Activated CD8-positive, alpha-beta memory T cell treated with anti-CD3 and anti-CD28 coated beads, Interleukin-2, amount 10 ng/mL, durations not matched to agents 7 days and 5 days (primary cell): ENCODE measurements around the gene MNT. TPM values are rescaled to one million over a fixed set of nuclear protein-coding genes. Genes with fewer than 3 reads are reported as not detected.

Experiments used
- ATAC-seq: fragments of 150-1000 bp; cut with Tn5 transposase; one replicate; pipeline ENCODE4 v1.10.0; 2021; ENCODE audit warnings: moderate library complexity
- CTCF ChIA-PET: fragments of 350-600 bp; sonication (Branson Sonifier 250); formaldehyde crosslinking; loops from one replicate; lab custom pipeline; 2021; ENCODE audit warnings: antibody characterized with exemption; lab: Charles Lee
- DNase-seq: peaks from one replicate; pipeline ENCODE4 v3.0.0-alpha.2; 2020
- H3K27ac Mint-ChIP-seq: one replicate; pipeline ENCODE4 v1.8.0; 2021; ENCODE audit warnings: mild to moderate bottlenecking, mixed read lengths
- H3K27me3 Mint-ChIP-seq: one replicate; pipeline ENCODE4 v1.8.0; 2021; ENCODE audit warnings: mixed read lengths
- H3K36me3 Mint-ChIP-seq: one replicate; pipeline ENCODE4 v1.8.0; 2021; ENCODE audit warnings: mild to moderate bottlenecking, mixed read lengths
- H3K4me1 Mint-ChIP-seq: one replicate; pipeline ENCODE4 v1.8.0; 2021; ENCODE audit warnings: mixed read lengths
- H3K4me3 Mint-ChIP-seq: one replicate; pipeline ENCODE4 v1.8.0; 2021; ENCODE audit warnings: mild to moderate bottlenecking, moderate library complexity, mixed read lengths
- H3K9me3 Mint-ChIP-seq: one replicate; pipeline ENCODE4 v1.8.0; 2022; ENCODE audit warnings: low read depth, mixed read lengths
- total RNA-seq, 2 experiments: library from RNA; stranded (reverse); gene quantifications; one replicate each; pipeline ENCODE4 v1.2.3, GENCODE V29; 2021

Gene MNT
- total RNA-seq, 2 experiments from 2014 or later: 26.0 to 31.9 TPM

- Mint-ChIP-seq H3K27me3 (no peaks in the 10 kb centered on the region), H3K4me1 (no peaks in the 10 kb centered on the region), H3K27ac (no peak overlapping the region), H3K4me3 (no peak overlapping the region), H3K9me3 (no peaks in the 10 kb centered on the region), H3K36me3 (no peaks in the 10 kb centered on the region)
- CTCF ChIA-PET: interaction anchor here (1.6 to 2.9 kb wide), 2 partner anchors 13 to 47 kb away, joined by 7 to 15 read pairs; no protein-coding TSS in a partner anchor
- ATAC-seq (no peak), DNase-seq (no peak)
Observed at GRCh38 chr17:2369551-2370210, 31.2 kb downstream of the MNT start.

DNA sequence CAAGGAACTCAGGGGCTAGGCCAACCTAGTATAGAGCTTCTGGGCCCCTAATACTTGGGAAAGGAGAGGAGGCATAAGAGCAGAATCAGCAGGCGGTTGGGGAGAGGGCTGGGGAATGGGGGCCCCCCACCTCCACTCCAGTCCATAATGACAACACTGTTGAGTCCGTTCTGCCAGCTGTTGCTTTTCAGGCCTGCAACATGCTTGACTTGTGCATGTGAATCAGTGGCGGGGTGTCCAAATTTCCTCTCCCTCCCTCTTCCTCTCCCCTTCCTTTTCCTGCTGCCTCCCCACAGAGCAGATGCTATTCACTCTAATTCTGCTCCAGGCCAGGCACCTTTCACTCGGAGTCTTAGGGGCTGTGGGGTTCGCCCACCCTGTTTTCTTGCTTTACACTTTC, 31.8 kb downstream of the MNT start:
- CTCF ChIA-PET: interaction anchor here (1.6 to 2.9 kb wide), 2 partner anchors 14 to 47 kb away, joined by 7 to 15 read pairs; no protein-coding TSS in a partner anchor
- Mint-ChIP-seq H3K27me3 (no peaks in the 10 kb centered on the region), H3K4me3 (no peak overlapping the region), H3K27ac (no peak overlapping the region), H3K4me1 (no peaks in the 10 kb centered on the region), H3K36me3 (no peaks in the 10 kb centered on the region), H3K9me3 (no peaks in the 10 kb centered on the region)
- no peak for ATAC-seq
- no peak for DNase-seq

- Mint-ChIP-seq H3K4me3 (no peak overlapping the region), H3K27me3 (no peaks in the 10 kb centered on the region), H3K27ac (no peak overlapping the region), H3K4me1 (no peaks in the 10 kb centered on the region), H3K36me3 (no peaks in the 10 kb centered on the region), H3K9me3 (no peaks in the 10 kb centered on the region)
- CTCF ChIA-PET: interaction anchor here (1.6 to 2.9 kb wide), 2 partner anchors 14 to 48 kb away, joined by 7 to 15 read pairs; no protein-coding TSS in a partner anchor
- no peak for DNase-seq
- ATAC-seq: no peak
Observed at GRCh38 chr17:2368359-2368758, 32.5 kb downstream of the MNT start.

DNA sequence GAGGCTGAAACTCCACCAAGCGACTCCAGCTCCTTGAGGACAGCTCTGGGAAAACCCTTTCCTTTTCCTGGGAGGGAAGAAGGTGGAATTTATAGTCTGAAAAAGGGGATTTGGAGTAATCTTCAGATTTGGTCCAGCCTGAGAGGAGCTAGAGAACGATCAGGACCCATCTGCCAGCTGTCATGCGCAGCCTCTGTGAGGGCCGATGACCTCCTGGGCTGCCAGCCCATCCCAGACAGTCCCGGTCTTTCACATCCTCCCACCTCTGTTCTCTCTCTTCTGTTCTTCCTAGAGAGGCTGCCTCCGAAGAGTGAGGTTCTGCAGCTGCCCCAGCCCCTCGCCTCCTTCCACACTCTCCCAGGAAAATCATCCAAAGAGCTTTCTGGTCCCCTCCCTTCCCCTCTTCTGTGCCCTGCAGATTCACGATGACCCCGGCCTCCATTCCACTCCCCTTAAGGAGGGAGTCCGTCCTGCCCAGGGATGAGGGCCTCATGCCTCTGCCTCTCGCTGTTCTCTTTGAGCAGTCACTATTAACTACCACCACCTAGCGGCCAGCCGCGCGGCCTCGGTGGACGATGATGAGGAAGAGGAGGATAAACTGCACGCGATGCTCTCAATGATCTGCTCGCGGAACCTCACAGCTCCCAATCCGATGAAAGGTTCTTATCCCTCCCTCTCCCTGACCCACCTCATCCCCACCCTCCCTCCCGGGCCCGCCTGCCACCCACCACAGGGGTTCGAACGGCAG, 33.9 kb downstream of the MNT start:
- no peak overlapping the region for H3K27ac Mint-ChIP-seq
- peaks cover 2% of the 10 kb centered on the region for H3K36me3 Mint-ChIP-seq
- ATAC-seq (no peak), DNase-seq (no peak)
- H3K9me3 Mint-ChIP-seq: no peaks in the 10 kb centered on the region
- no peaks in the 10 kb centered on the region for H3K4me1 Mint-ChIP-seq
- CTCF ChIA-PET: interaction anchor here (1.0 to 1.2 kb wide), 2 partner anchors 14 to 49 kb away, joined by 3 to 4 read pairs; no protein-coding TSS in a partner anchor
- H3K27me3 Mint-ChIP-seq: no peaks in the 10 kb centered on the region
- no peak overlapping the region for H3K4me3 Mint-ChIP-seq

DNA sequence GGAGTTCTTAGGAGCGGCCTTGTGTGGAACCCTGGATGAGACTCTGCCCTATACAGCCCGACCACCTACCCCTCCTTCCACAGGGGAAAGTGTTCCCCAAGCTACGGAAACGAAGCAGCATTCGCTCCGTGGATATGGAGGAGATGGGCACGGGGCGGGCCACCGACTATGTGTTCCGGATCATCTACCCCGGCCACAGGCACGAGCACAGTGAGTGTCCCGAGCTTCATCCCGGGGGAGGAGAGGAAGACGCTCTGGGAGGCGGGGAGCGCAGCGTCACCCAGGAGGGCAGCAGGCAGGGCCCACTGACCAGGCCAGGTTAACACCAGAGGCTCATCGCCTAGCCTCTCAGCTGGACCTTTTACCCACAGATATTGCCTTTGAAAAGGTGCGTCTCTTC, 35.7 kb downstream of the MNT start:
- CTCF ChIA-PET: interaction anchor here (2.9 kb wide), 1 partner anchor 17 kb away, joined by 11 read pairs; no protein-coding TSS in a partner anchor
- Mint-ChIP-seq H3K9me3 (no peaks in the 10 kb centered on the region), H3K36me3 (peaks cover 2% of the 10 kb centered on the region), H3K4me1 (no peaks in the 10 kb centered on the region), H3K27me3 (no peaks in the 10 kb centered on the region), H3K4me3 (no peak overlapping the region), H3K27ac (no peak overlapping the region)
- no peak for DNase-seq
- no peak for ATAC-seq

GRCh38 chr17:2364763-2365116, 36.1 kb downstream of the MNT start:
- DNase-seq (no peak), ATAC-seq (no peak)
- CTCF ChIA-PET: interaction anchor here (2.9 kb wide), 1 partner anchor 18 kb away, joined by 11 read pairs; no protein-coding TSS in a partner anchor
- Mint-ChIP-seq H3K36me3 (peaks cover 2% of the 10 kb centered on the region), H3K4me3 (no peak overlapping the region), H3K27me3 (no peaks in the 10 kb centered on the region), H3K27ac (no peak overlapping the region), H3K9me3 (no peaks in the 10 kb centered on the region), H3K4me1 (no peaks in the 10 kb centered on the region)

- no peaks in the 10 kb centered on the region for H3K4me1 Mint-ChIP-seq
- CTCF ChIA-PET: interaction anchor here (2.9 kb wide), 1 partner anchor 18 kb away, joined by 11 read pairs; no protein-coding TSS in a partner anchor
- ATAC-seq (no peak), DNase-seq (no peak)
- no peaks in the 10 kb centered on the region for H3K27me3 Mint-ChIP-seq
- peaks cover 2% of the 10 kb centered on the region for H3K36me3 Mint-ChIP-seq
- H3K27ac Mint-ChIP-seq: no peak overlapping the region
- H3K9me3 Mint-ChIP-seq: no peaks in the 10 kb centered on the region
- H3K4me3 Mint-ChIP-seq: no peak overlapping the region
Observed at GRCh38 chr17:2363851-2364762, 36.8 kb downstream of the MNT start.

GRCh38 chr17:2363318-2363717, 37.5 kb downstream of the MNT start:
- H3K4me3 Mint-ChIP-seq: no peak overlapping the region
- no peaks in the 10 kb centered on the region for H3K4me1 Mint-ChIP-seq
- H3K27me3 Mint-ChIP-seq: no peaks in the 10 kb centered on the region
- H3K36me3 Mint-ChIP-seq: peaks cover 2% of the 10 kb centered on the region
- H3K27ac Mint-ChIP-seq: no peak overlapping the region
- no peak for DNase-seq
- H3K9me3 Mint-ChIP-seq: no peaks in the 10 kb centered on the region
- CTCF ChIA-PET: interaction anchor here (2.9 kb wide), 1 partner anchor 19 kb away, joined by 11 read pairs; no protein-coding TSS in a partner anchor
- no peak for ATAC-seq

DNA sequence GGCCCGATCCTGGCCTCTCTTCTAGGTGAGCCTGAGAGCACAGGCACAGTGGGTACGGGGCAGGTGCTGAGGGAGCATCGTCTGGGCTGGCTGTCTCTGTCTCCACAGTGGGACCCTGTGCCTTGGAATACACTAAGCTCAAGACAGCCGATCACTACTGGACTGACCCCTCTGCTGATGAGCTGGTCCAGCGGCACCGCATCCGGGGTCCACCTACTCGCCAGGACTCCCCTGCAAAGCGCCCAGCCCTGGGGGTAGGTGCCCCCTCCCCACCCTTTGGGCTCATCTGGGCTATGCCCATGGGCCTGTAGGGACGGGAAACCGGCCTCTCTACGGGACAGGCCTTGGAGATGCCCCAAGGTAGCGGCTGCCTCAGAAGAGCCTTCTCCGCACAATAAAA, 38.0 kb downstream of the MNT start:
- no peak overlapping the region for H3K27ac Mint-ChIP-seq
- peaks cover 2% of the 10 kb centered on the region for H3K36me3 Mint-ChIP-seq
- no peak for DNase-seq

DNA sequence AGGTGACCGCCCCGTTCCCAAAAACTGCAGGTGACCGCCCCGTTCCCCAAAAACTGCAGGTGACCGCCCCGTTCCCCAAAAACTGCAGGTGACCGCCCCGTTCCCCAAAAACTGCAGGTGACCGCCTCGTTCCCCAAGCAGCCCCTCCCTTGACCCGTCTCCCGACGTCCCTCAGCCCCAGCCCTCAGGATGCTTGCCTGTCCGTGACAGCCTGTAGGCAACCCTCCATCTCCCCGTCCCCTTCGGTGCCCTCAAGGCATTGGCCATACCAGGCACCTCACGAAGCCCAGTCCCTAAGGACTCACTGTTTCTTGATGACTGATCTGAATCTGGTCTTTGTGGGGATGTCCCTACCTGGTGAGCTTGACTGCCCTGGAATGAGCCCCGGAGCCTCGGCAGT, 38.4 kb downstream of the MNT start:
- CTCF ChIA-PET: interaction anchor here (2.9 kb wide), 1 partner anchor 20 kb away, joined by 11 read pairs; no protein-coding TSS in a partner anchor
- no peaks in the 10 kb centered on the region for H3K9me3 Mint-ChIP-seq
- H3K27me3 Mint-ChIP-seq: no peaks in the 10 kb centered on the region
- ATAC-seq (no peak), DNase-seq (no peak)
- no peak overlapping the region for H3K27ac Mint-ChIP-seq
- no peaks in the 10 kb centered on the region for H3K4me1 Mint-ChIP-seq
- H3K4me3 Mint-ChIP-seq: no peak overlapping the region
- peaks cover 2% of the 10 kb centered on the region for H3K36me3 Mint-ChIP-seq

More for the DNA sequence above, 38.0 kb downstream of the MNT start:
- no peaks in the 10 kb centered on the region for H3K9me3 Mint-ChIP-seq
- CTCF ChIA-PET: interaction anchor here (2.9 kb wide), 1 partner anchor 20 kb away, joined by 11 read pairs; no protein-coding TSS in a partner anchor
- H3K4me1 Mint-ChIP-seq: no peaks in the 10 kb centered on the region
- no peak overlapping the region for H3K4me3 Mint-ChIP-seq
- no peak for ATAC-seq
- H3K27me3 Mint-ChIP-seq: no peaks in the 10 kb centered on the region

DNA sequence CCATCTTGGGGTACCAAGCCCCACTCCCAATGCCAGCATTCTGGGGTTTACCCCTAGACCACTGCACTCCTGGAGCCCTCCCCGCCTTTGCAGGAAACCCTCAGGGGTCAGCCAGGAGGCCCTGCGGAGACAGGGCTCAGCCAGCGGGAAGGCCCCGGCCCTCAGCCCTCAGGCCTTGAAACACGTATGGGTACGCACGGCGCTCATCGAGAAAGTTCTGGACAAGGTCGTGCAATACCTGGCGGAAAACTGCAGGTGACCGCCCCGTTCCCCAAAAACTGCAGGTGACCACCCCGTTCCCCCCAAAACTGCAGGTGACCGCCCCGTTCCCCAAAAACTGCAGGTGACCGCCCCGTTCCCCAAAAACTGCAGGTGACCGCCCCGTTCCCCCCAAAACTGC, 38.8 kb downstream of the MNT start:
- H3K9me3 Mint-ChIP-seq: no peaks in the 10 kb centered on the region
- peaks cover 2% of the 10 kb centered on the region for H3K36me3 Mint-ChIP-seq
- H3K27me3 Mint-ChIP-seq: no peaks in the 10 kb centered on the region
- H3K27ac Mint-ChIP-seq: no peak overlapping the region
- ATAC-seq (no peak), DNase-seq (no peak)
- no peak overlapping the region for H3K4me3 Mint-ChIP-seq
- CTCF ChIA-PET: interaction anchor here (2.2 kb wide), 1 partner anchor 20 kb away, joined by 12 read pairs; no protein-coding TSS in a partner anchor
- no peaks in the 10 kb centered on the region for H3K4me1 Mint-ChIP-seq

- Mint-ChIP-seq H3K4me3 (no peak overlapping the region), H3K27me3 (no peaks in the 10 kb centered on the region), H3K27ac (no peak overlapping the region), H3K9me3 (no peaks in the 10 kb centered on the region), H3K36me3 (peaks cover 2% of the 10 kb centered on the region), H3K4me1 (no peaks in the 10 kb centered on the region)
- CTCF ChIA-PET: interaction anchor here (1.4 to 2.2 kb wide), 2 partner anchors 21 to 55 kb away, joined by 4 to 12 read pairs; no protein-coding TSS in a partner anchor
- no peak for ATAC-seq
- DNase-seq: no peak
Observed at GRCh38 chr17:2361010-2361760, 39.7 kb downstream of the MNT start.
